Stimulated activated CD8-positive, alpha-beta memory T cell treated with anti-CD3 and anti-CD28 coated beads, Interleukin-15, amount 100 ng/mL, for 1 hour (primary cell): ENCODE results near the gene TSHZ3.

ENCODE experiments used
- DNase-seq: peaks from one replicate; pipeline ENCODE4 v3.0.0-alpha.2; 2020; ENCODE audit warnings: low read depth

TSHZ3 gene

GRCh38 chr19:31354799-31355664, 5.8 kb upstream of the TSHZ3 start:
- DNase-seq, result no peak

GRCh38 chr19:31354316-31354715, 5.1 kb upstream of the TSHZ3 start:
- DNase-seq, result no peak

- no peak for DNase-seq
Observed at GRCh38 chr19:31353833-31354232, 4.6 kb upstream of the TSHZ3 start.

GRCh38 chr19:31352782-31353651, 3.8 kb upstream of the TSHZ3 start:
- DNase-seq, result no peak

- DNase-seq, result no peak
Observed at GRCh38 chr19:31352296-31352781, 3.1 kb upstream of the TSHZ3 start.

GRCh38 chr19:31351855-31352195, 2.6 kb upstream of the TSHZ3 start:
- DNase-seq, result no peak

GRCh38 chr19:31351056-31351854, 2.0 kb upstream of the TSHZ3 start:
- no peak for DNase-seq

GRCh38 chr19:31350693-31351055, 1.4 kb upstream of the TSHZ3 start:
- no peak for DNase-seq

GRCh38 chr19:31350033-31350692, 927 bp upstream of the TSHZ3 start:
- no peak for DNase-seq

- DNase-seq, result no peak
Observed at GRCh38 chr19:31348481-31349159, 616 bp downstream of the TSHZ3 start.

GRCh38 chr19:31347828-31348392, 1.3 kb downstream of the TSHZ3 start:
- DNase-seq, result no peak

- DNase-seq, result no peak
Observed at GRCh38 chr19:31347354-31347753, 1.9 kb downstream of the TSHZ3 start.

- DNase-seq, result no peak
Observed at GRCh38 chr19:31346184-31347059, 2.8 kb downstream of the TSHZ3 start.

- DNase-seq, result no peak
Observed at GRCh38 chr19:31344403-31344802, 4.8 kb downstream of the TSHZ3 start.

GRCh38 chr19:31342926-31343325, 6.3 kb downstream of the TSHZ3 start:
- no peak for DNase-seq

- no peak for DNase-seq
Observed at GRCh38 chr19:31340042-31341025, 8.9 kb downstream of the TSHZ3 start.

GRCh38 chr19:31339411-31339810, 9.8 kb downstream of the TSHZ3 start:
- DNase-seq, result no peak

- no peak for DNase-seq
Observed at GRCh38 chr19:31338069-31338776, 11.0 kb downstream of the TSHZ3 start.
